SHP77 treated with DMSO at 0.1 percent for 48 hours (cell line): ENCODE results near the gene ADAT1.

Experiments
- DNase-seq: peaks from one replicate; lab custom pipeline; 2025; lab: John Stamatoyannopoulos, UW

ADAT1 gene, protein sequence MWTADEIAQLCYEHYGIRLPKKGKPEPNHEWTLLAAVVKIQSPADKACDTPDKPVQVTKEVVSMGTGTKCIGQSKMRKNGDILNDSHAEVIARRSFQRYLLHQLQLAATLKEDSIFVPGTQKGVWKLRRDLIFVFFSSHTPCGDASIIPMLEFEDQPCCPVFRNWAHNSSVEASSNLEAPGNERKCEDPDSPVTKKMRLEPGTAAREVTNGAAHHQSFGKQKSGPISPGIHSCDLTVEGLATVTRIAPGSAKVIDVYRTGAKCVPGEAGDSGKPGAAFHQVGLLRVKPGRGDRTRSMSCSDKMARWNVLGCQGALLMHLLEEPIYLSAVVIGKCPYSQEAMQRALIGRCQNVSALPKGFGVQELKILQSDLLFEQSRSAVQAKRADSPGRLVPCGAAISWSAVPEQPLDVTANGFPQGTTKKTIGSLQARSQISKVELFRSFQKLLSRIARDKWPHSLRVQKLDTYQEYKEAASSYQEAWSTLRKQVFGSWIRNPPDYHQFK

DNA sequence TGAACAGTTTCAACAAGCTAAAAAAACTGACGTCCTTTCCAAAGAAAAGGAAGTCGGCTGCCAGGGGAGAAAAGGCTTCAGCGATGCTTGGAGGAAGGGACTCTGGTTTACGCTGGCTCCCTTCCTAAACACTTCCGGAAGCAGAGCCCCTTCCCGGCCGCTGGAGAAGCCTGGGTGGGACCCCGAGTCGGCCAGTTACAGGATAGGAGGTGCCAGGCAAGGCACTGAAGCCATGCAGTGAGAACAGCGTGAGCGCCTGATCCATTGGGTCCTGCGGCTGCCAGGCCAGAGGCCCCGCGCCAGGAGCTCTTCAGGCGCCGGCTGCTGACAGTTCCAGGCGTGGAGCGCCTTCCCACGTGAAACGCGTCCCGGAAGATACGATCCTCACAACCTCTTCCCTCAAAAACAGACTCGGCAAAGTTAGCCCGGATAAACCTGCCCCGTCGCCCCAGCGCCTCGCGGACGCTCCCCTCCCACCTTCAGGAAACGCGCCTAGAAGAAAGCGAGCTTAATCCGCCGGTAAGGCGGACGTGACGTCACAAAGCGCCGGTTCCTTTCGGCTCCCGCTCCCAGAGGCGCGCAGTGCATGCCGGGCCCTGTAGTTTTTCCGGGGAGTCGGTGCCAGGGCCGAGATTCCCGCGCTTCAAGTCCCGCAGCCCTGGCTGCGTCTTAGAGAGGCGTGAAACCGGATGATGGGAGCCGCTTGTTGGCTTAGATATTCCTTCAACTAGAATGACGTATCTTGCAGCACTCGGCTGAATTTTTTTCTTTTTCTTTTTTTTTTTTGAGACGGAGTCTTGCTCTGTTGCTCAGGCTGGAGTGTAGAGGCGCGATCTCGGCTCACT, at the start of gene ADAT1:
TSS of gene ADAT1 (minus strand) at position 521 of the 845 bp plus-strand sequence. CDS start 2,482 bp downstream, outside the sequence.
- DNase-seq = peak; percentile 95

DNA sequence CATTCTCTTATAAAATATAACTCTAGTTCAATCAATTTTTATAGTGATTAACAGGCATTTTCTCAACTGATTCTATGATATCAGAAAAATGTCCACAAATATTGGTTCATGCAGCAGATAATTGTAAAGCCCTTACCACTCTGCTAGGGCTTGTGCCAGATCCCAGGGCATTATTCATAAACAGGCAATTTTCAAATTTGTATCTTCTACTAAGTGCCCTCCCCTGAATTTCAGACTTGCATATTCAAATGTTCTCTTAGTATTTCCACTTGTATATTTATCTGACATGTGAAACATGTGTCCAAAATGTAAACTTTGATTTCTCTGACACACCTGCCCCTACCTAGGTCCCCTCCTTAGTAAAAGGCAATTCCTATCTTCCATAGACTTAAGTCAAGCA, 44.4 kb upstream of the ADAT1 start:
- DNase-seq = no peak

DNA sequence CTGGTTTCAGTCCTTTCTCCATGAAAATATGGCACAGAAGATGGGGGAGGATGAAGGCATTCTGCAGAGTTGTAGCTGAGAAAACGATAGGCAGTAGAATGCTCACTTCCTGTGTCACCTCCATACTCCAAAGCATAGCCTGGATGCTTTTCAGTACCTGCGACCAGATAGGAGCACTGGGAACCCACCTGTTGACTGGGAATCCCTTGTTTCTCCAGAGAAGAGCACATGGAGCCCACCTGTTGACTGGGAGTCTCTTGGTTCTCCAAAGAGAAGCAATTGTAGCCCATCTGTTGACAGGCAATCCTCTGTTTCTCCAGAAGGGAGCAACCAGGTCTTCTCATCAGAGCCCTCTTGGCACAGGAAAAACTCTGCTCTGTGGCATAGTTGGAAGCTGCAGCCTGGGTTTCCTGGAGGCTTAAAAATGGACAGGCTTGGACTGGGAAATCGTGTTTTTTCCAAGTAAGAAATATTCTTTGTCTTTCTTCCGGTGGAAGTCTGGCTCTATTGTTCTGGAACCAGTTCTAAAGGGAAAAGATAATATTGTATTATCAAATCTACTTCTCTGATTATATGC, 37.7 kb upstream of the ADAT1 start:
- DNase-seq = no peak

DNA sequence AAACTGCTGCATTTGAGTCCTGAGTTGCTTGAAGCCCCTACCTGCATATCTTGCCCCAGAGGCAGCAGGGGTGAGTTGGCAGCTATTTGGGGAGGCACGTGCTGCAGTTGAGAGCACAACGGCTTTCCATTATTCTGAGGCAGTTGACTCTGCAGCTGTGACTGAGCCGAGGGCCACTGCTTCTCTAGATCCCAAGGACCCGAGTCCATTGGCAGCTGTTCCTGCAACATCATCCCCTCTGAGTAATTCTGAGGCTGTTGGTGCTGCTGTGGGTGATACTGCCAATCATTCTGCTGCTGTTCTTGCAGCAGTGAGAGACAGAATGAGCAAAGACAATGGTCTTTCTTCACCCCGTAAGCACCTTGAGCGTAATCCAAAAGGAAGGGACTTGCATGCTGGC, 37.2 kb upstream of the ADAT1 start:
- no peak for DNase-seq

DNA sequence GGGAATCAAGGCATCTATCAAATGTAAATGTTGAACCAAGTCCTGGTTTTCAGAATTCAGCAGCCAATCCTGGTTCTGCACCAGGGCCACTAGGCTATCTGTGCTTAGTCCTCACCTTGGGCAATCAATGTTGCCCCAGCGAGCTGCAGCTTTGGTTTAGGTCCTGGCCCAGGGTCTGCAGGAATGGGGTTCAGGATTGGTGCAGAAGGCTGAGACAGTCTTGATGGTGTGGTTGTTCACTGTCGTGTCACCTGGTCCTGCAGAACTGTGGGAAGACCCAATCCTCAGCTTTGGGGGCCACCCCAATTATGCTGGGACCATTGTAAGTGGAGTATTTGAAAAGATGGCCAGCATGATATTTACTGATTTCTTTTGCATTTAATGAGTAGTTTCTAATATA, 35.1 kb upstream of the ADAT1 start:
- DNase-seq = no peak

DNA sequence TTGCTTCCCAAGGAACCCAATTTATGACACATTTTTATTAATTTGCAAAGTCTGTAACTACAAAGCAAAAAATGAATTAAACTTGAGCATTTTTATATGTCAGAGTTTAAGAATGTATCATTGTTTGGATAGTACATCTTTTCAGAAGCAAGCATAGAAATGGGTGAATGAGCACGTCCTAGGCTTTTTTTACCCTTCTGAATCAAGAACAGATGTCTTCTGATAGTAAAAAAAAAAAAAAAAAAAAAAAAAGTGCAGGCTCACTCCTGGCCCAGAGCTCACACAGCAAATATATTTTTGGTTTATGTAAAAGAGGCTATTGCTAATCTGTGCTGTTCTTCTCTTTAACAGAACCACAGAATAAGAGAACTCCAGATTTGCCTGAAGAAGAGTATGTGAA, 30.8 kb upstream of the ADAT1 start:
- no peak for DNase-seq

DNA sequence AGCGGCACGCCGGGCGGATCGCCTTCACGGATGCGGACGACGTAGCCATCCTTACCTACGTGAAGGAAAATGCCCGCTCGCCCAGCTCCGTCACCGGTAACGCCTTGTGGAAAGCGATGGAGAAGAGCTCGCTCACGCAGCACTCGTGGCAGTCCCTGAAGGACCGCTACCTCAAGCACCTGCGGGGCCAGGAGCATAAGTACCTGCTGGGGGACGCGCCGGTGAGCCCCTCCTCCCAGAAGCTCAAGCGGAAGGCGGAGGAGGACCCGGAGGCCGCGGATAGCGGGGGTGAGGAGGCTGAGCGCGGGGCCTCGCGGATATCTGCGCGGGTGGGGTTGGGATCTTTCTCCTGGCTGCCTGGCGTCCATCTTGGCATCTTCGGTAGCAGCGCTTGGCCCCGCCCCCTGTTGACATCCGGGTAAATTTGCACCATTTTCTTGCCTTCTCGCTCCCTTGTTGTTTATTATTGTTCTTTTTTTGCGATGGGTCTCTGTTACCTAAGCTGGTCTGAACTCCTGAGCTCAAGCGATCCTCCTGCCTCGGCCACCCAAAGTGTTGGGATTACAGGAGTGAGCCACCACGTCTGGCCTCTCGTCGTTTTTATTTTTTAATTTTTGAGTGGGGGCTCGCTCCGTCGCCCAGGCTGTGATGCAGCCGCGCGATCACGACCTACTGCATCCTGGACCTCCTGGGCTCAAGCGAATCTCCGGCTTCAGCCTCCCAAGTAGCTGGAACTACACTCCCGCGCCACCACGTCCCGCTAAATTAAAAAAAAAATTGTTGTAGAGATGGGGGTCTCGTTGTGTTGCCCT, 25.4 kb upstream of the ADAT1 start:
- peak; percentile 62 for DNase-seq

DNA sequence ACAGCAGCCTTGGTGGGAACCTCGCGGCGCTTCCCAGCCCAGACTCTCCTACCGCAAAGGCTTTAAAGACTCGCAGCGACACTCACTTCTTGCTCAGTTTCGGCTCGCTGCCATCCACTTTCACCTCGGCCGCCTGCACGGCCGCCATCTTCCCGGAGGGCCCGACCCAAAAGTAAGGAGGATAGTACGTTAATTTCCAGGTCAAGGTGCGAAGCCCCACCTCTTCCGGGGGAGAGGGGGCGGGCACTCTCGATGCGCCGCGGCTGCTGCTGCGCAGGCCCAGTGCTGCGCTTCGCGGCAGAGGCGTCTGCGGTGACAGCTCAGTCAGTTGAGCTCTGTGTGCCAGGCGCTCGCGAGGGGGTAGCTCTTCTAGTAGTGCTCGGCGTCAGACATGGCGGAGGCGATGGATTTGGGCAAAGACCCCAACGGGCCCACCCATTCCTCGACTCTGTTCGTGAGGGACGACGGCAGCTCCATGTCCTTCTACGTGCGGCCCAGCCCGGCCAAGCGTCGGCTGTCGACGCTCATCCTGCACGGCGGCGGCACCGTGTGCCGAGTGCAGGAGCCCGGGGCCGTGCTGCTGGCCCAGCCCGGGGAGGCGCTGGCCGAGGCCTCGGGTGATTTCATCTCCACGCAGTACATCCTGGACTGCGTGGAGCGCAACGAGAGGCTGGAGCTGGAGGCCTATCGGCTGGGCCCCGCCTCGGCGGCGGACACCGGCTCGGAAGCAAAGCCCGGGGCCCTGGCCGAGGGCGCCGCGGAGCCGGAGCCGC, 24.6 kb upstream of the ADAT1 start, which contains the start of the genes KARS1 and TERF2IP:
TSS of gene KARS1 (minus strand) at position 174 of the 773 bp plus-strand sequence. CDS start at position 148, 26 bp downstream.
TSS of gene TERF2IP (plus strand) at position 282 of the 773 bp plus-strand sequence. CDS start at position 392, 110 bp downstream.
- peak; percentile 94 for DNase-seq

DNA sequence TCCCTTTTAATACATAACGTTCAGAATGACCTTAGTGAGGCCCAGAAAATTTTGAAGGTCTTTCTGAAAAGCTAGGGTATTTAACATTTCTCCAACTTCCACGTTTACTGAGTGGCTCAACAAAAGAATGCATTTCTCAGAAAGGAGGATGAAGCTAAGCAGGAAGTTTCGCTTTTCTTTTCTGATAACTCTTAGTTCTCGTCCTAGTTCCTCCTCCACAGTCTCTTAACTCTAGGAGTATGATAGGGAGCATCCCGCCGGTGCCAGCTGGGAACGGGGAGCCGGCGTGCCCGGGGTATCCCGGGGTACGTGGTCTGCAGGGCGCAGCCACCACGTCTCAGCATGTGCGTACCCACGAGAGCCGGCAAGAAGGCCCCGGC, 24.0 kb upstream of the ADAT1 start:
- DNase-seq = no peak

DNA sequence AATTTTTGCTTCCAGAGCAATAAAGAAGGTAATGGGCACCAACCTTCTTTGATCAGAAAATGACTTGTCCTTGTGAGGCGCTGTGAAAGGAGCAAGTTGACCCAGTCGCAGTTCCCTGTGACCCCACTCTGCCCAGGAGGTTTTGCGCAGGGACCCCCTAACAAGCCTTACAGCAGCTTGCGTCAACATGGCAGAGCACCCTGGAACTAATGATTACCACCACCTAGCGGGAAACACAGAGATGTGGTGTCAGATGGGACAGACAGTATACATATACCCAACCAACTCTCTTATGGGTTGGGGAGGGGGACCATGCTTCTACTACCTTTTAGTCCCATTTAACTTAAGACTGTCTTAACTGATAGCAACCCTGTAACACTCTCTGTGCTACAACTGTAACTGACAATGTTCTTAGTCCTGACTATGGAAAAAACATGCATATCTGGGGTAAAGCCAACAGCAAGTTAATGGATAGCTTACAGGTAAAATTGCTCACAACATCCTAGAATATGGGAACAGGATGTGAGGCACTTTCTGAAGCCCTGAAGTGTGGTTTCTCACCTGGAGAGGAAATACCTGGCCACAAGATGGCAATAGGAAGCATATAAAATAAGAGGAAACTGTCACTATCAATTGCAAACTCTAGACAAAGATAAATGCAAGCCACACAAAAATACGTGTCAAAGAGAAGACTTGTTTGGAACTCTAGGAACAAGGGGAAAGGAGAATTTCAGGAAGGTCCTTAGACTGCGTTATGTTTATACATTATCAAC, 21.3 kb upstream of the ADAT1 start:
- DNase-seq = no peak

DNA sequence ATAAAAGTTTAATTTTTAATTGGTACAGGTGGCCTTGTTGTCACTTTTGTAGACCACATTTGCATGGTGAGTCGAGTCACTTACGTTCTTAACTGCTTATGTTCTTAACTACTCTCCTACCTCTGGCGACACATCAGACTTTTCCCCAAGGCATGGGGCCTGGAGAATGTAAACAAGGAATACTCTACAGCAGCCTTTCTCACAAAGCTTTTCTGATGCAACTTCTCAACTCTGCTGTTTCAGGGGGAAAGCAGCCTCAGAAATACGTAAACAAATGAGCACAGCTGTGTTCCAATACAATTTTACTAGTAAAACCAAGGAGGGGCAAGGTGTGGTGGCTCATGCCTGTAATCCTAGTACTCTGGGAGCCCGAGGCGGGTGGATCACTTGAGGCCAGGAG, 17.5 kb upstream of the ADAT1 start:
- no peak for DNase-seq

DNA sequence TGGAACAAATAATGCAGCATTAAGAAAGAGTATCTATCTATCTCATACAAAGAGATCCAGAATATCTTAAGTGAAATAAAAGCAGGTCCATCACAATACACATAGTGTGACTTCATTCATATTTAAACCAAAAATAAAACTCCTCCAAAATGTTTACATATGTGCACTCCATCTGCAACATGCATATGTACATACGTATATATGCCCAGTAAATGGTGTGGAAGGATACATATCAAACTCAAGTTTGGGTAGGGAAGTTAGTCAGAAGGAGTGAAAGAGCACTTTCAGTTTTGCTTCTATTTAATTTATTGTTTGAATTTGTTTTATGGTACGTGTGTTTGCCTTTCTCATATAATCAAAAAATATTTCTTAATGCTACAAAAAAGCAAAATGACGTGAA, 12.0 kb upstream of the ADAT1 start:
- no peak for DNase-seq

DNA sequence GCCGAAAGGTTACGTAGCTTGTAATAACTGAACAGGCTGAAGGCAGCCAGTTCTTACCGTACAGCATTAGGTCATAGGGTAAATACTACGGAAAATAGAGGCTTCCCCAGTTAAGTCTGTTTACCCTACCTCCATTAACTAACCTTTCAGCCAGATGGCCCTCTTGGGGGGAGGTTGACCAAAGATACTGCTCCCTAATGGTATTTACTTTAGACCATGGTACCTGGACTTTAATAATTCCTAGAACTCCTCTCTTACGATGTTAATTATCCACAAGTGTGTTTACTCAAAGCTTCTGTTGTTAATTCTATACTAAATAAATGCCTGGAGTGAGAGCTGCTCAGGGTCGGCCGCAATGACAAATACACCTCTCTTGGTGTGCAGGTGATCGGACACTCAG, 9.8 kb upstream of the ADAT1 start:
- peak; percentile 91 for DNase-seq

DNA sequence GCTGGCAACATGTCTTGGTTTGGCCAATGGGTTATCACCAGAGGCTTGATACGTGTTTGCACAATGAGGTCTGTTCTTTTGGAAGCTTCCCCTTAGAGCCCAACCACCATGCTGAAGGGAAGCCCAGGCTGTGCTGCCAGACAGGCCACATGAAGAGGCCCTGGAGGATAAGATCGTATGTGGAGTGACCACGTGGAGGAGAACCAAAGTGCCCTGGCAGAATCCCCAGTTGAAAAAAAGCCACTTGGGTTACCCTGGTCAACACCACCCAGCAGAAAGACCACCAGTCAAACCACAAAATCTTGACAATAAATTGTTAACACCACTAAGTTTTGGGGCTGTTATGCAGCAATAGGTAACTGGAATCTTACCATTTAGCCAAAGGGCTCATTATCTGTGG, 7.0 kb upstream of the ADAT1 start:
- DNase-seq = no peak

DNA sequence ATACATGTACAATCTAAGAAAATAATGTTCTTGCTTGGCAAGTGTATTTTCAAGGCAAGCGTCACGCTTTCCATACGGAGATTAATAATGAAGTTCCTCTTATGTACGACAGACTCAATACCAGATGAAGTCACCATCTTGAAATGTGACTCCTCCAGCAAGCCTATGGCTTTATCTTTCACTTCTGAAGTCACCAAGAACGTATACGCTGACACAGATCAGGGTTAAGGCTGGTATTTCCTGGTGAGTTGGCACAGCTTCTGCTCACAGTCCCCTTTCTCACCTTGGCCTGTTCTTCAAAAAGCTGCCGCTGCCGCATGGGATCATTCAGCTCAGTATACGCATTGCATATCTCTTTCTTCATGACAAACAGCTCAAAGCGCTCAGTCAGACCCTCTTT, 6.1 kb upstream of the ADAT1 start:
- no peak for DNase-seq

DNA sequence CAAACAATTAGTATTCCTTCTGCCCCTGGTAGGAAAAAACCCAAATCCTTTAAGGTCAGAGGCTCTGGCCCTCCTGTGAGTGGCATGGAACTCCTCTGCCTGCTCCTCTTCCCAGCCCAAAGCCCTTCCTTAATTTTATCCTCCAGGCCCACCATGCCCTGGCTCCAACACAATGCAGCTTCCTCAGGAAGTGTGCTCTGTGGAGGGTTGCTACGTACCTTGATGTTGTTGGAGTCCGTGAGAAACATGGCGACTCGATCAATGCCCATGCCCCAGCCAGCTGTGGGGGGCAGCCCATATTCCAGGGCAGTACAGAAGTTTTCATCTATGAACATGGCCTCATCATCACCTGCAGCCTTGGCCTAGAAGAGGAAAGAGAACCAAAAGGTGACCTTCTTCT, 5.3 kb upstream of the ADAT1 start:
- no peak for DNase-seq

DNA sequence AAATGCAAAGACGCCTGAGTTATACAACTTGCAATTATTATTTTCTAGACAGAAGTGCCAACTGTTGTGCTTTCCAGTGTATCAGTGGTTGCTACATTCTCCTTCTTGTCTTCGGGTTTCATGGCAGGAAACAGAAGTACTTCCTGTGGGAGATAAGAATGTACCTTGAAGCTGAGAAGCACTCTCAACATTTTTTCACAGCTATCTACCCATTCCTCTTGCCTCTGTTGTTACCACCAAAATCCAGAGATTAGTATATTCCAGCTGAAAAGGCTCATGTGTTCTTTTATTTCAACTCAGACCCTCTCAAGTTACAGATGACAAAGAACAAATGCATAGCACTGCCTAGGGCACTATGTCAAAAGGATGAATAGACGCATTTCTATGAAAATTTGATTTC, 4.8 kb upstream of the ADAT1 start:
- DNase-seq = no peak

DNA sequence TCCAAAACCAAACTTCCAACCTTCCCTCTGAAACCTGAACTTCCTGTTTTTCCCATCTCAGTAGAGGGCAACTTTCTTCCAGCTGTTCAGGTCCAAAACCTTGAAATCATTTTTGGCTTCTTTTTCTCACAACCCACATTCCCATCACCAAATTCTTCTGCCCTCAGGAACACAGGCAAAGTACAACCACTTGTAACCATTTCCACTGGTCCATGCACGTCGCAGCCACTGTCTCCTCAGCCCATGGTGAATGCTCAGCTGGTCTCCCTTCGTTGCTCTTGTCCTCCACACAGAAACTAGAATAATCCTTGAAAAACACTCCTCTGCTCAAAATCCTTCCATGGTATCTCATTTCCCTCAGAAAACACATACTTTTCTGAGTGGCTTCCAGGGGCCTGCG, 3.7 kb upstream of the ADAT1 start:
- no peak for DNase-seq

DNA sequence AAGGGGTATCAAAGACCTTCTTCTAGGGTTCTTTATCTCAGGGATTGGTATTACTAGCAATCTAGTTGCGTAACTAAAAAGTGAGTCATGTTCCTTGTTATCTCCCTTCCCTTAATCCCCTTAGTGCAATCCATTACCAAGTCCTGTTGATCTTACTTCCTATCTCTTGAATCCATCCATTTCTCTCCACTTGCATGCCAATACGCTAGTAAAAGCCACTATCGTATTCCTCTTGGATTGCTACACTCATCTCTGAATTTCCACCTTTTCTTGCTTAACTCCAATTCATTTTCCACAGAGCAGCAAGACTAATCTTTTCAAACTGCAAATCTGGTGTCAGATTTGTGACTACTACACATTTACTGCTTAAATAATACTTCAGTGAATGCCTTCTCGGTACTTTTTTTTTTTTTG, 1.8 kb upstream of the ADAT1 start:
- DNase-seq = no peak

DNA sequence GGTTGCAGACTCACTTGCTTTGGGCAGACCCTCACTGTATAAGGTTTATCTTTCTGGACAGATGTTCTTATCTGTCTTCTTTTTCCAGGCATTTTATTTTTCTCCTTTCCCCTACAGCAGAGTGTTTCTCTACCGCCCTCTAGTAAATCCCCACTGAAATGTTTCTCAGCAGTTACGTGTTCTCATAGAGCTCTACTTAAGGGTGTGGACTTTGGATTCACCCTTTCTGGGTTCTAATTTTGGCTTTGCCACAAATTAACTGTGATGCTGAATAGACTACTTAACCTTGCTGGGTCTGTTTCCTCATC, 2.0 kb downstream of the ADAT1 start:
- DNase-seq = no peak
